Caco-2 (cell line): ENCODE data around the gene ITGB1BP1. TPM values are rescaled to one million over a fixed set of nuclear protein-coding genes. Genes with fewer than 3 reads are reported as not detected.

ENCODE experiments used
- BruUV-seq: library from RNA; stranded (reverse); fragments of 400-500 nt; replicated peaks from 2 replicates; lab custom pipeline; 2021; lab: Mats Ljungman, UMichigan
- CTCF ChIA-PET: fragments of 300-600 bp; sonication (Branson Sonifier 250); formaldehyde crosslinking; loops from one replicate; lab custom pipeline; 2022; ENCODE audit warnings: antibody characterized with exemption; lab: Charles Lee
- POLR2A ChIA-PET: fragments of 300-600 bp; sonication (Branson Sonifier 250); formaldehyde crosslinking; loops from one replicate; lab custom pipeline; 2022; ENCODE audit warnings: antibody characterized with exemption; lab: Charles Lee
- DNase-seq, 2 experiments: peaks; one replicate each; pipeline versions ENCODE4 v3.0.0 to v3.0.0-alpha.2; 2020 to 2022
- H3K27me3 ChIP-seq: replicated peaks from 2 replicates; pipeline ENCODE4 v1.6.0; 2011; ENCODE audit warnings: low read length; ENCODE audit not compliant: control insufficient read depth, insufficient read depth
- H3K36me3 ChIP-seq: 2 replicates; pipeline ENCODE4 v1.5.1; 2011; ENCODE audit warnings: low read length; ENCODE audit not compliant: control insufficient read depth, insufficient read depth
- H3K4me1 ChIP-seq: fragments of 250-450 bp; sonication (Bioruptor Pico); 2 replicates; pipeline ENCODE4 v1.5.1; 2020; ENCODE audit warnings: mild to moderate bottlenecking
- H3K4me3 ChIP-seq: 2 replicates; pipeline ENCODE4 v1.5.1; 2011; ENCODE audit warnings: low read depth, mild to moderate bottlenecking, control low read depth, low read length
- H3K9me3 ChIP-seq: fragments of 250-450 bp; sonication (Bioruptor Pico); 2 replicates; pipeline ENCODE4 v1.5.1; 2020; ENCODE audit warnings: mild to moderate bottlenecking, moderate library complexity
- H3K27ac Mint-ChIP-seq: one replicate; pipeline ENCODE4 v1.8.0; 2022; ENCODE audit warnings: mixed read lengths; ENCODE audit not compliant: unreplicated experiment
- H3K27me3 Mint-ChIP-seq: one replicate; pipeline ENCODE4 v1.8.0; 2022; ENCODE audit warnings: mixed read lengths; ENCODE audit not compliant: insufficient read depth, unreplicated experiment
- H3K36me3 Mint-ChIP-seq: one replicate; pipeline ENCODE4 v1.8.0; 2022; ENCODE audit warnings: mild to moderate bottlenecking, mixed read lengths; ENCODE audit not compliant: insufficient read depth, unreplicated experiment
- H3K4me1 Mint-ChIP-seq: one replicate; pipeline ENCODE4 v1.8.0; 2022; ENCODE audit warnings: low read depth, mixed read lengths; ENCODE audit not compliant: unreplicated experiment
- H3K4me3 Mint-ChIP-seq: one replicate; pipeline ENCODE4 v1.8.0; 2022; ENCODE audit warnings: mild to moderate bottlenecking, moderate library complexity, mixed read lengths; ENCODE audit not compliant: unreplicated experiment
- H3K9me3 Mint-ChIP-seq: one replicate; pipeline ENCODE4 v1.8.0; 2022; ENCODE audit warnings: mixed read lengths; ENCODE audit not compliant: unreplicated experiment
- intact Hi-C: fragments of 100-400 bp; cut with micrococcal nuclease; formaldehyde crosslinking; loops from one replicate; pipeline ENCODE4 v1.10.0; 2022; ENCODE audit not compliant: unreplicated experiment
- total RNA-seq: library from RNA; stranded (reverse); gene quantifications from 2 replicates; pipeline ENCODE4 v1.2.3, GENCODE V29; 2022
- TF ChIP-seq, protein P1 (sequence below), 2 experiments: fragments of 200-600 bp in 1 of 2; IDR thresholded peaks; 1 replicate in 1 of 2; 2 replicates in 1 of 2; pipeline versions ENCODE4 v1.5.1 to v1.8.0; 2011 to 2022; ENCODE audit warnings: antibody characterized with exemption in 1 of 2, control low read depth in 1 of 2, inconsistent platforms in 1 of 2, low read depth in 1 of 2, low read length in 1 of 2, mild to moderate bottlenecking in 1 of 2, moderate library complexity in 1 of 2; ENCODE audit not compliant: insufficient read depth in 1 of 2, severe bottlenecking in 1 of 2, unreplicated experiment in 1 of 2

The ITGB1BP1 gene
- total RNA-seq, 1 experiment from 2014 or later = 82.4 TPM

DNA sequence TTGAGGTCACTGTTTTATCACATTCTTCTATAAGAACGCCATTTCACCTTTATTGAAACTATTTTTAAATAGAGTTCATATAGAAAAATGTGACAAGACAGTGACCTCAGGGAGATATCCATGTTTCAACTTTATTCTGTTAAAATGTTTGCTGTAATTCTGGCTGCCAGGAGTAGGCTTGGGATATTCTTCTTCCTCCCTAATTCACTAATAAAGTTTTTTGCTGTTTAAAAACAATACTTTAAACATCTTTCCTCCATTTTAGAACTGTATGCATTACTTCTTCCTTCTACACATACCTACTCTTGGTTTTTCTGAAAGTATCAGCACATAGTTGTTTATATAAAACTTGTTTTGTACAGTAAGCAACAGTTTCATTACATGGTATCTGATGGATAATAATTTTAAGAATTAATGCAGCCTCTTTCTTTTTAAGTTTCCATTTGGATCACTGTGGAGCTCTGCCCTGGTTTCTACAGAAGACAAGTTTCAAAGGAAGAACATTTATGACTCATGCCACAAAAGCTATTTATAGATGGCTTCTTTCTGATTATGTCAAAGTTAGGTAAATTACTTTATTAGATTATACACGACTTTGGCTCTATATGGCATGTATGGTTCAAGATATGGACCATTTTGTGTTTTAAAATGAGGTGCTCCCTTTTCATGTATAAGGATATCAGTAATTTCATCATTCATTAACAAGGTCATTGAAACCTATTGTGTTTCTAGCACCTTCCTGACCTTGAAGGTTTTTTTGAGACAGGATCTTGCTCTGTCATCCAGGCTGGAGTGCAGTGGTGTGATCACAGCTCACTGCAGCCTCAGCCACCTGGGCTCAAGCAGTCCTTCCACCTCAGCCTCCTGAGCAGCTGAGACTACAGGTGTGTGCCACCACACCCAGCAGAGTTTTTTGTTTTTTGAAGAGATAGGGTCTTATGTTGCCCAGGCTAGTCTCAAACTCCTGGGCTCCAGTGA, 7.3 kb upstream of the ITGB1BP1 start:
- Mint-ChIP-seq H3K27ac (no peak overlapping the region), H3K9me3 (no peaks in the 10 kb centered on the region), H3K4me1 (no peaks in the 10 kb centered on the region), H3K4me3 (no peak overlapping the region), H3K27me3 (no peaks in the 10 kb centered on the region), H3K36me3 (peaks cover 42% of the 10 kb centered on the region)
- TF ChIP-seq, protein P1, sequence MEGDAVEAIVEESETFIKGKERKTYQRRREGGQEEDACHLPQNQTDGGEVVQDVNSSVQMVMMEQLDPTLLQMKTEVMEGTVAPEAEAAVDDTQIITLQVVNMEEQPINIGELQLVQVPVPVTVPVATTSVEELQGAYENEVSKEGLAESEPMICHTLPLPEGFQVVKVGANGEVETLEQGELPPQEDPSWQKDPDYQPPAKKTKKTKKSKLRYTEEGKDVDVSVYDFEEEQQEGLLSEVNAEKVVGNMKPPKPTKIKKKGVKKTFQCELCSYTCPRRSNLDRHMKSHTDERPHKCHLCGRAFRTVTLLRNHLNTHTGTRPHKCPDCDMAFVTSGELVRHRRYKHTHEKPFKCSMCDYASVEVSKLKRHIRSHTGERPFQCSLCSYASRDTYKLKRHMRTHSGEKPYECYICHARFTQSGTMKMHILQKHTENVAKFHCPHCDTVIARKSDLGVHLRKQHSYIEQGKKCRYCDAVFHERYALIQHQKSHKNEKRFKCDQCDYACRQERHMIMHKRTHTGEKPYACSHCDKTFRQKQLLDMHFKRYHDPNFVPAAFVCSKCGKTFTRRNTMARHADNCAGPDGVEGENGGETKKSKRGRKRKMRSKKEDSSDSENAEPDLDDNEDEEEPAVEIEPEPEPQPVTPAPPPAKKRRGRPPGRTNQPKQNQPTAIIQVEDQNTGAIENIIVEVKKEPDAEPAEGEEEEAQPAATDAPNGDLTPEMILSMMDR (IDR thresholded peaks at IDR 0.05; ENCODE audit: insufficient read depth in 1 of 2, low read depth in 1 of 2, low read length in 1 of 2, severe bottlenecking in 1 of 2, unreplicated experiment in 1 of 2) = no peak
- no peaks in the 10 kb centered on the region for H3K27me3 ChIP-seq
- POLR2A ChIA-PET = no interaction called here
- no peak overlapping the region for H3K4me3 ChIP-seq
- H3K9me3 ChIP-seq = no peaks in the 10 kb centered on the region
- no peaks in the 10 kb centered on the region for H3K4me1 ChIP-seq
- no peaks in the 10 kb centered on the region; the same call in 1 of the 2 replicates for H3K36me3 ChIP-seq
- no TSS peak for BruUV-seq
- no peak for DNase-seq
- CTCF ChIA-PET = no interaction called here
- intact Hi-C loops = no loop called here

DNA sequence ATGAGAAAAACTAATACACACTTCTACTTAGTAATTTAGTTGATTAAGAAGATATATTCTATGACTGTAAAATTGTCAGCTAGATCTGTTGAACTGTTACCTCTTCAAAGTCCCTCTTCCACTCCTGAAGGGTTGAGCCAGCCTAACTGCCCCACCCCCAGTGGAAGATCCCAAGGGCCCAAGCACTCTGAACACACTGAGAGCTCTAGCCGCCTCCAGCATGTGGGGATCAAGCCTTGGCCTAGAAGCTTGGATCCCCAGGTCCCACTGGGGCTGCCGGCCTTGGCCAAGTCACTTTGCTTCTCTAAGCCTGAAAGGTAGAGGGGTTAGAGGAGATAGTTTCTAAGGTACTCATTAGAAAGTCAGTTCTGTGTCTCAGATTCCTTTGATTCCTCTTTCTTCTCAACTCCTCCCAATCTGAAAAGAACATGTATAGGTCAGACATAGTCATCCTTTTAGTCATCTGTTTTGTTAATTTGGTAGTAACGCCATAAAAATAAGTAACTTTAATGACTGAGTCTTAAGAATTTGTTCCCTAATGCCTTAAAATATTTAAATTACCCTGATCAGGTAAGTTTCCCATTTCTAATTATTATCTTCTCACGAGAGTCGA, 5.7 kb upstream of the ITGB1BP1 start:
- Mint-ChIP-seq H3K27me3 (no peaks in the 10 kb centered on the region), H3K27ac (no peak overlapping the region), H3K4me1 (no peaks in the 10 kb centered on the region), H3K4me3 (no peak overlapping the region), H3K36me3 (peaks cover 40% of the 10 kb centered on the region), H3K9me3 (no peaks in the 10 kb centered on the region)
- Histone ChIP-seq H3K27me3 (no peaks in the 10 kb centered on the region), H3K36me3 (no peaks in the 10 kb centered on the region; the same call in 1 of the 2 replicates), H3K4me1 (peaks cover 9% of the 10 kb centered on the region), H3K4me3 (no peak overlapping the region), H3K9me3 (no peaks in the 10 kb centered on the region)
- ChIA-PET CTCF (no interaction called here), POLR2A (no interaction called here)
- TF ChIP-seq, protein P1 (IDR thresholded peaks at IDR 0.05; ENCODE audit: insufficient read depth in 1 of 2, low read depth in 1 of 2, low read length in 1 of 2, severe bottlenecking in 1 of 2, unreplicated experiment in 1 of 2) = no peak
- intact Hi-C loops = no loop called here
- BruUV-seq = no TSS peak
- DNase-seq = no peak

DNA sequence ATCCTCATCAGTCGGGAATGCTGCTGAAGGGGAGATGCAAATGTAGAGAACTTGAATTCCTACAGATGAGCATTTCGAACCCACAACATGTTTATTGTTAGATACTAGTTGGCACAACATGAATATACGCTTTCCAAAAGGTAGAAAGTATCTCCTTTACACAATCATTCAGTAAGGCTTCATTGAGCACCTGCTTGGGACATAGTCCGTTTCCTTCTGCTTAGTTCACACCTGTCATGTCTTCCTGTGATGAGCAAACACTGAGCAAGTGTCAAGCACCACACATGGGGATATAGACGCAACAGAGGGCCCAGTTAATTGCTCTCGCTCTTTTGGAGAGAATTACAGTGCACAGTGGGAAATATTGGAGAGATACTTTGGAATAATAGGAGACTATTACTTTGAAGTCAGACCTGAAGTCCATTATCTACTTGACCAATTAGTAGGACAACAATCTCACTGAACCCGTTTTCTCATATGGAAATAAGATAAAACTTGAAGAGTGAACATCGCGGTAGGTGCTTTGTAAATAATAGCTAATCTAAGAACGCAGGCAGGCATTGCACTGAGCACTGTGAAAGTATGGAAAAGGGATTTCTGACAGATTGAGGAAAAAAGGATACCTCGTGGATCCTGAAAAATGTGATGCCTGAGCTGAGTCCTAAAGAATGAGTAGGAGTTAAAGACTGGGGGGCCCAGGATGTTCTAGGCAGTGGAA, 1.3 kb upstream of the ITGB1BP1 start:
- no TSS peak for BruUV-seq
- intact Hi-C loops = loop anchor here (5.0 kb wide), 1 partner anchor 133 kb away; the partner anchor contains the start of gene ADAM17
- H3K27me3 Mint-ChIP-seq = no peaks in the 10 kb centered on the region
- Histone ChIP-seq H3K4me1 (peaks cover 9% of the 10 kb centered on the region), H3K9me3 (no peaks in the 10 kb centered on the region), H3K4me3 (peak overlapping the region; percentile 89), H3K36me3 (no peaks in the 10 kb centered on the region), H3K27me3 (no peaks in the 10 kb centered on the region)
- CTCF ChIA-PET = no interaction called here
- no peak overlapping the region for H3K27ac Mint-ChIP-seq
- no peak for DNase-seq
- no peak overlapping the region for H3K4me3 Mint-ChIP-seq
- H3K9me3 Mint-ChIP-seq = no peaks in the 10 kb centered on the region
- H3K4me1 Mint-ChIP-seq = peaks cover 18% of the 10 kb centered on the region
- peaks cover 22% of the 10 kb centered on the region for H3K36me3 Mint-ChIP-seq
- TF ChIP-seq, protein P1 (IDR thresholded peaks at IDR 0.05; ENCODE audit: insufficient read depth in 1 of 2, low read depth in 1 of 2, low read length in 1 of 2, severe bottlenecking in 1 of 2, unreplicated experiment in 1 of 2) = no peak
- POLR2A ChIA-PET = no interaction called here
